HCT116 (cell line): ENCODE measurements around the gene SNAP47. TPM values are rescaled to one million over a fixed set of nuclear protein-coding genes. Genes with fewer than 3 reads are reported as not detected.

Source experiments
- ATAC-seq: fragments of 200-7000 bp; cut with Tn5 transposase; 2 replicates; pipeline ENCODE4 v1.9.1; 2020; ENCODE audit warnings: mild to moderate bottlenecking, moderate library complexity
- BruUV-seq: library from RNA; stranded (reverse); fragments of 400-500 nt; replicated peaks from 2 replicates; lab custom pipeline; 2021; lab: Mats Ljungman, UMichigan
- CTCF ChIA-PET: fragments of 300-600 bp; sonication (Branson Sonifier 250); formaldehyde crosslinking; loops from one replicate; lab custom pipeline; 2021; ENCODE audit warnings: antibody characterized with exemption; lab: Charles Lee
- POLR2A ChIA-PET: fragments of 300-600, 350-600 bp; sonication (Branson Sonifier 250); formaldehyde crosslinking; loops from one replicate; lab custom pipeline; 2021; ENCODE audit warnings: antibody characterized with exemption; lab: Charles Lee
- RAD21 ChIA-PET, 2 experiments: fragments of 300-600 bp; sonication (Branson Sonifier 250); formaldehyde crosslinking; loops; one replicate each; lab custom pipeline; 2023; ENCODE audit warnings: low total read pairs in 2 of 2; ENCODE audit not compliant: uncharacterized antibody in 2 of 2, unreplicated experiment in 2 of 2, low non-redundant PET in 1 of 2; lab: Charles Lee
- DNase-seq: peaks from one replicate; pipeline ENCODE4 v3.0.0-alpha.2; 2010; ENCODE audit warnings: low read depth, low spot score
- H2AFZ ChIP-seq: fragments of 200-600 bp; shearing (Covaris generic), sonication (generic); 2 replicates; pipeline ENCODE4 v1.6.1; 2017; ENCODE audit warnings: low read depth, mixed run types, mixed read lengths, antibody characterized with exemption, low read length; ENCODE audit not compliant: poor library complexity, severe bottlenecking
- H3K27ac ChIP-seq: 2 replicates; pipeline ENCODE4 v1.5.1; 2012; ENCODE audit warnings: low read depth, low read length
- H3K27me3 ChIP-seq: fragments of 200-600 bp; sonication (generic); 2 replicates; pipeline ENCODE4 v1.6.1; 2016; ENCODE audit warnings: mixed run types, low read length, mixed read lengths; ENCODE audit not compliant: insufficient read depth
- H3K36me3 ChIP-seq, 2 experiments: fragments of 200-500 bp in 1 of 2; fragments of 200-600 bp in 1 of 2; sonication (Bioruptor generic) in 1 of 2; sonication (generic) in 1 of 2; 2 replicates each; pipeline versions ENCODE4 v1.5.1 to v1.6.1; 2014 to 2016; ENCODE audit warnings: low read length in 2 of 2, inconsistent platforms in 1 of 2, mixed read lengths in 1 of 2, mixed run types in 1 of 2; ENCODE audit not compliant: insufficient read depth in 2 of 2, control insufficient read depth in 1 of 2
- H3K4me1 ChIP-seq, 2 experiments: fragments of 200-600 bp in 1 of 2; sonication (generic) in 1 of 2; 2 replicates each; pipeline versions ENCODE4 v1.5.1 to v1.6.1; 2012 to 2017; ENCODE audit warnings: low read length in 2 of 2, inconsistent platforms in 1 of 2, mild to moderate bottlenecking in 1 of 2, mixed read lengths in 1 of 2, mixed run types in 1 of 2, moderate library complexity in 1 of 2; ENCODE audit not compliant: insufficient read depth in 2 of 2, control insufficient read depth in 1 of 2
- H3K4me2 ChIP-seq: fragments of 200-600 bp; sonication (generic); 2 replicates; pipeline ENCODE4 v1.6.1; 2017; ENCODE audit warnings: mixed run types, low read length, mixed read lengths
- H3K4me3 ChIP-seq, 2 experiments: fragments of 200-600 bp in 1 of 2; sonication (generic) in 1 of 2; replicated peaks in 1 of 2; 2 replicates each; pipeline ENCODE4 v1.5.1; 2011 to 2016; ENCODE audit warnings: low read length in 2 of 2, control low read depth in 1 of 2, low read depth in 1 of 2, mild to moderate bottlenecking in 1 of 2, mixed read lengths in 1 of 2, mixed run types in 1 of 2
- H3K79me2 ChIP-seq: fragments of 200-600 bp; sonication (generic); 2 replicates; pipeline ENCODE4 v1.6.1; 2017; ENCODE audit warnings: mild to moderate bottlenecking, mixed run types, low read length, moderate library complexity, mixed read lengths; ENCODE audit not compliant: insufficient read depth
- H3K9ac ChIP-seq: fragments of 200-600 bp; sonication (generic); 2 replicates; pipeline ENCODE4 v1.6.1; 2016; ENCODE audit warnings: low read length, mixed read lengths
- H3K9me2 ChIP-seq: fragments of 200-600 bp; sonication (generic), shearing (Covaris generic); 2 replicates; pipeline ENCODE4 v1.6.1; 2017; ENCODE audit warnings: mixed run types, mild to moderate bottlenecking, moderate library complexity; ENCODE audit not compliant: insufficient read depth
- H3K9me3 ChIP-seq, 2 experiments: fragments of 200-500 bp in 1 of 2; fragments of 200-600 bp in 1 of 2; sonication (Bioruptor generic) in 1 of 2; sonication (generic) in 1 of 2; 2 replicates each; pipeline ENCODE4 v1.6.1; 2014 to 2017; ENCODE audit warnings: low read length in 2 of 2, mixed read lengths in 2 of 2, inconsistent platforms in 1 of 2, low read depth in 1 of 2, mild to moderate bottlenecking in 1 of 2, mixed run types in 1 of 2, moderate library complexity in 1 of 2; ENCODE audit not compliant: control insufficient read depth in 1 of 2, insufficient read depth in 1 of 2
- H4K20me1 ChIP-seq: fragments of 200-600 bp; sonication (generic), shearing (Covaris generic); 2 replicates; pipeline ENCODE4 v1.6.1; 2017; ENCODE audit warnings: mixed run types, mild to moderate bottlenecking, moderate library complexity; ENCODE audit not compliant: insufficient read depth
- CBX3 ChIP-seq: IDR thresholded peaks from 2 replicates; pipeline ENCODE4 v1.6.1; 2012; ENCODE audit warnings: low read depth
- CEBPB ChIP-seq: IDR thresholded peaks from 2 replicates; pipeline ENCODE4 v1.6.1; 2012; ENCODE audit warnings: low read depth
- ELF1 ChIP-seq: IDR thresholded peaks from 2 replicates; pipeline ENCODE4 v1.6.1; 2012; ENCODE audit warnings: low read depth, borderline replicate concordance
- EZH2 ChIP-seq: fragments of 200-600 bp; sonication (generic); IDR thresholded peaks from 2 replicates; pipeline ENCODE4 v1.6.1; 2017; ENCODE audit warnings: antibody characterized with exemption, mixed run types
- POLR2A ChIP-seq: IDR thresholded peaks from 2 replicates; pipeline ENCODE4 v1.7.0; 2011; ENCODE audit warnings: borderline replicate concordance; ENCODE audit not compliant: insufficient read depth, insufficient read length; ENCODE audit errors: extremely low read depth
- POLR2AphosphoS5 ChIP-seq: IDR thresholded peaks from 2 replicates; pipeline ENCODE4 v1.6.1; 2011; ENCODE audit warnings: mild to moderate bottlenecking, low read depth, low read length, moderate library complexity
- RAD21 ChIP-seq: IDR thresholded peaks from 2 replicates; pipeline ENCODE4 v1.6.1; 2012; ENCODE audit warnings: low read depth, mild to moderate bottlenecking
- SIN3A ChIP-seq: IDR thresholded peaks from 2 replicates; pipeline ENCODE4 v1.6.1; 2012; ENCODE audit warnings: low read depth
- SP1 ChIP-seq: IDR thresholded peaks from 2 replicates; pipeline ENCODE4 v1.6.1; 2012; ENCODE audit warnings: low read depth
- TCF7L2 ChIP-seq: IDR thresholded peaks from 2 replicates; pipeline ENCODE4 v1.7.0; 2011; ENCODE audit warnings: borderline replicate concordance, inconsistent platforms; ENCODE audit not compliant: insufficient read depth, insufficient read length; ENCODE audit errors: extremely low read depth
- YY1 ChIP-seq: IDR thresholded peaks from 2 replicates; pipeline ENCODE4 v1.6.1; 2011; ENCODE audit warnings: low read length, low read depth, moderate library complexity, mild to moderate bottlenecking; ENCODE audit not compliant: insufficient replicate concordance; ENCODE audit errors: extremely low read depth
- ZNF274 ChIP-seq: fragments of 200-500 bp; sonication (Bioruptor generic); IDR thresholded peaks from 2 replicates; pipeline ENCODE4 v1.6.1; 2014; ENCODE audit warnings: mild to moderate bottlenecking, low read depth, low read length, inconsistent platforms
- intact Hi-C: fragments of 100-400 bp; cut with micrococcal nuclease; formaldehyde crosslinking; loops from 2 replicates; pipeline ENCODE4 v1.10.0; 2022
- total RNA-seq: library from RNA; stranded (reverse); gene quantifications from one replicate; pipeline ENCODE4 v1.2.1, GENCODE V29; 2021; ENCODE audit not compliant: unreplicated experiment
- TF ChIP-seq, protein P1 (sequence below): IDR thresholded peaks from 2 replicates; pipeline ENCODE4 v1.6.1; 2012
- TF ChIP-seq, protein P2 (sequence below): IDR thresholded peaks from 2 replicates; pipeline ENCODE4 v1.6.1; 2011; ENCODE audit warnings: mild to moderate bottlenecking, low read length, moderate library complexity; ENCODE audit not compliant: insufficient replicate concordance; ENCODE audit errors: extremely low read depth

SNAP47 gene
- total RNA-seq, 1 experiment from 2014 or later = 37.9 TPM

DNA sequence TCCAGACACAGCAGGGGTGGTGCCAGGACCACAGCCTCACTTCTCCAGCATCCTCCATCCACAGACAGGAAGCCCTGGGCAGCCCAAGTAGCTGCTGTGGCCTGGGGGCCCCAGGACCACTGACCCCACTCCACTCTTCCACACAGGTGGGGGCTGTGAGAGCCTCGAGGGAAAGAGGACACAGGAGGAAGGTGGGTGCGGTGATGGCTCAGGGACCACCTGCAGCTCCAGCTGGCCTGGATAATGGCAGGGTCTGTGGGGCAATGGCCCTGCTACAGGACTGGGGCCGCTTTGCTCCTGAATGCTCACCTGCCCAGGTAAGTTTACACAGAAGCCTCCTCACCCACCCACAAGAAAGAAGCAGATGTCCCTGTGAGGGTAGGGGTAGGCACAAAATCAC, 61.9 kb downstream of the SNAP47 start:
- H3K36me3 ChIP-seq = no peaks in the 10 kb centered on the region
- no peaks in the 10 kb centered on the region for H3K9me2 ChIP-seq
- ChIA-PET CTCF (no interaction called here), RAD21 (no interaction called here), POLR2A (no interaction called here)
- TF ChIP-seq POLR2A = no peak
- no peak for TF ChIP-seq TCF7L2
- TF ChIP-seq POLR2AphosphoS5 = no peak
- TF ChIP-seq SIN3A = no peak
- TF ChIP-seq YY1 = no peak
- no peak for TF ChIP-seq CEBPB
- no peak for TF ChIP-seq EZH2
- TF ChIP-seq ZNF274 = no peak
- TF ChIP-seq, protein P1, sequence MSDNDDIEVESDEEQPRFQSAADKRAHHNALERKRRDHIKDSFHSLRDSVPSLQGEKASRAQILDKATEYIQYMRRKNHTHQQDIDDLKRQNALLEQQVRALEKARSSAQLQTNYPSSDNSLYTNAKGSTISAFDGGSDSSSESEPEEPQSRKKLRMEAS = no peak
- TF ChIP-seq ELF1 = no peak
- no peak for TF ChIP-seq RAD21
- TF ChIP-seq, protein P2, sequence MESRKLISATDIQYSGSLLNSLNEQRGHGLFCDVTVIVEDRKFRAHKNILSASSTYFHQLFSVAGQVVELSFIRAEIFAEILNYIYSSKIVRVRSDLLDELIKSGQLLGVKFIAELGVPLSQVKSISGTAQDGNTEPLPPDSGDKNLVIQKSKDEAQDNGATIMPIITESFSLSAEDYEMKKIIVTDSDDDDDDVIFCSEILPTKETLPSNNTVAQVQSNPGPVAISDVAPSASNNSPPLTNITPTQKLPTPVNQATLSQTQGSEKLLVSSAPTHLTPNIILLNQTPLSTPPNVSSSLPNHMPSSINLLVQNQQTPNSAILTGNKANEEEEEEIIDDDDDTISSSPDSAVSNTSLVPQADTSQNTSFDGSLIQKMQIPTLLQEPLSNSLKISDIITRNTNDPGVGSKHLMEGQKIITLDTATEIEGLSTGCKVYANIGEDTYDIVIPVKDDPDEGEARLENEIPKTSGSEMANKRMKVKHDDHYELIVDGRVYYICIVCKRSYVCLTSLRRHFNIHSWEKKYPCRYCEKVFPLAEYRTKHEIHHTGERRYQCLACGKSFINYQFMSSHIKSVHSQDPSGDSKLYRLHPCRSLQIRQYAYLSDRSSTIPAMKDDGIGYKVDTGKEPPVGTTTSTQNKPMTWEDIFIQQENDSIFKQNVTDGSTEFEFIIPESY = no peak
- TF ChIP-seq CBX3 = no peak
- no peak for TF ChIP-seq SP1
- H3K27ac ChIP-seq = no peak overlapping the region
- ATAC-seq (no peak), DNase-seq (no peak)
- H4K20me1 ChIP-seq = no peaks in the 10 kb centered on the region
- no peaks in the 10 kb centered on the region for H3K27me3 ChIP-seq
- H2AFZ ChIP-seq = no peak overlapping the region
- no peaks in the 10 kb centered on the region for H3K79me2 ChIP-seq
- no TSS peak for BruUV-seq
- no peak overlapping the region for H3K4me3 ChIP-seq
- H3K9me3 ChIP-seq = no peaks in the 10 kb centered on the region
- peaks cover 10 to 13% of the 10 kb centered on the region in 2 experiments for H3K4me1 ChIP-seq
- intact Hi-C loops = no loop called here
- no peak overlapping the region for H3K9ac ChIP-seq
- no peak overlapping the region for H3K4me2 ChIP-seq
